Measurements from ENCODE around the gene STON1.
"Not testable (repeated sequence)": the region's sequence is repeated elsewhere in the genome, so short reads cannot be mapped to it uniquely, and the experiment has no call there.

The STON1 gene

DNA sequence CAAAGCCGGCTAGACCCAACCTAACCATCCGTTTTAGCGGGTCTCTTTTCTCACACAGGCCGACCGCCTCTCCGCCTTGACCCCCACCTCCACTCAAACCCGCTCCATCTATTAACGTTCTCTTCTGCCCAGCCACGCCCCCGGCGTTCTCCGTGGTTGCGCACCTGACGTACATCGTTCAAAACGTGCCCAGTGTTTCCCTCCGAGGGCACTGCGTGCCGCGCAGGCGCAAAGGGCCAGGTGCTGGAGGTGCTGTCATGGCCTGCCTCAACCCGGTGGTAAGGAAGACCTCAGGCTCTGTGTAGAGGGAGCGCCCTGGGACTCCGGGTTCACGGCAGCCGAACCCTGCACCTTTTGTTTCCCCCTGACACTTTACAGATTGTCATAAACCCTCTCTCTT is 87.7 kb downstream of the STON1 start, which contains the start of gene GTF2A1L:
GTF2A1L (plus strand) TSS at position 239 of the 400 bp plus-strand sequence; CDS start at position 258, 19 bp downstream.
- H3K4me3 ChIP-seq (ENCODE audit: low read depth, low read length) = no peak within 1 kb of the TSS

GRCh38 chr2:48619526-48619925 is 89.6 kb downstream of the STON1 start:
- no peak overlapping the region for H3K4me3 ChIP-seq (ENCODE audit: low read depth, low read length)
- no peak for TF ChIP-seq CTCF (IDR thresholded peaks at IDR 0.05; ENCODE audit: borderline replicate concordance, insufficient read depth, low read depth, low read length)

More for the DNA sequence above, 87.7 kb downstream of the STON1 start, which contains the start of gene GTF2A1L:
- no peak for TF ChIP-seq CTCF (IDR thresholded peaks at IDR 0.05; ENCODE audit: borderline replicate concordance, insufficient read depth, low read depth, low read length)

- H3K4me3 ChIP-seq (ENCODE audit: low read depth, low read length) = no peak overlapping the region
- no peak for TF ChIP-seq CTCF (IDR thresholded peaks at IDR 0.05; ENCODE audit: borderline replicate concordance, insufficient read depth, low read depth, low read length)
These were observed 90.7 kb downstream of the STON1 start for GRCh38 chr2:48620604-48621003.

- H3K4me3 ChIP-seq (ENCODE audit: low read depth, low read length) = not testable (repeated sequence)
These were observed 92.7 kb downstream of the STON1 start for GRCh38 chr2:48622691-48623090.

GRCh38 chr2:48624696-48625095 is 94.7 kb downstream of the STON1 start:
- no peak overlapping the region for H3K4me3 ChIP-seq (ENCODE audit: low read depth, low read length)
- no peak for TF ChIP-seq CTCF (IDR thresholded peaks at IDR 0.05; ENCODE audit: borderline replicate concordance, insufficient read depth, low read depth, low read length)

DNA sequence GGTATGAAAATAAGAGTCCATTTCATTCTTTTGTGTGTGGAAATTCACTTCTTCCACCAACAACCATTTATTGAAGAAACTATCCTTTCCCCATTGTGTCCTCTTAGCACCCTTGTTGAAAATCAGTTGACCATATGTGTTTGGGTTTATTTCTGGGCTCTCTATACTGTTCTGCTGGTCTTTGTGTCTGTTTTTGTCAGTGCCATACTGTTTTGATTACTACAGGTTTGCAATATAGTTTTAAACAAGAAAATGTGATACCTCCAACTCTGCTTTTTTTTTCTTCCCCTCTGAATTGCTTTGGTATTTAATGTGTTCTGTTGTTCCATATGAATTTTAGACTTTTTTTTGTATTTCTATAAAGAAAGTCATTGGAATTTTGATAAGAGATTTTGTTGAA is 96.1 kb downstream of the STON1 start:
- no peak overlapping the region for H3K4me3 ChIP-seq (ENCODE audit: low read depth, low read length)
- TF ChIP-seq CTCF (IDR thresholded peaks at IDR 0.05; ENCODE audit: borderline replicate concordance, insufficient read depth, low read depth, low read length) = no peak

- no peak overlapping the region for H3K4me3 ChIP-seq (ENCODE audit: low read depth, low read length)
- no peak for TF ChIP-seq CTCF (IDR thresholded peaks at IDR 0.05; ENCODE audit: borderline replicate concordance, insufficient read depth, low read depth, low read length)
These were observed 103.2 kb downstream of the STON1 start for GRCh38 chr2:48633143-48633542.

GRCh38 chr2:48635786-48636185 is 105.8 kb downstream of the STON1 start:
- no peak overlapping the region for H3K4me3 ChIP-seq (ENCODE audit: low read depth, low read length)
- no peak for TF ChIP-seq CTCF (IDR thresholded peaks at IDR 0.05; ENCODE audit: borderline replicate concordance, insufficient read depth, low read depth, low read length)

All from GM12875 (cell line).